H1 (cell line): Measurements from ENCODE around the gene ELP5. TPM values are rescaled to one million over a fixed set of nuclear protein-coding genes. Genes with fewer than 3 reads are reported as not detected.

Experiments used
- CTCF ChIA-PET: fragments of 300-600 bp; sonication (Branson Sonifier 250); formaldehyde crosslinking; loops from one replicate; lab custom pipeline; 2021; ENCODE audit not compliant: partially characterized antibody; lab: Charles Lee
- POLR2A ChIA-PET: fragments of 300-600 bp; sonication (Branson Sonifier 250); formaldehyde crosslinking; loops from one replicate; lab custom pipeline; 2021; ENCODE audit warnings: inconsistent platforms; ENCODE audit not compliant: partially characterized antibody; lab: Charles Lee
- DNase-seq, 2 experiments: peaks; one replicate each; pipeline versions ENCODE4 v3.0.0 to v3.0.0-alpha.2; 2010 to 2022; ENCODE audit warnings: low spot score in 2 of 2, low read depth in 1 of 2, mixed read lengths in 1 of 2
- FAIRE-seq: peaks from 2 replicates; lab custom pipeline; 2011; peaks lifted over from hg19 to GRCh38; lab: Jason Lieb, UNC
- H2AFZ ChIP-seq: 2 replicates; pipeline ENCODE4 v1.8.1; 2012; ENCODE audit warnings: low read length, inconsistent platforms
- H2AK5ac ChIP-seq: 2 replicates; pipeline ENCODE4 v1.6.1; 2013; ENCODE audit warnings: low read depth, low read length
- H2BK120ac ChIP-seq: replicated peaks from 2 replicates; pipeline ENCODE3; 2013; ENCODE audit warnings: low read depth, low read length, inconsistent platforms
- H2BK12ac ChIP-seq: 2 replicates; pipeline ENCODE4 v1.6.1; 2013; ENCODE audit warnings: low read depth, low read length
- H2BK15ac ChIP-seq: 2 replicates; pipeline ENCODE4 v1.6.1; 2013; ENCODE audit warnings: low read length
- H2BK20ac ChIP-seq: 2 replicates; pipeline ENCODE4 v1.6.1; 2013; ENCODE audit warnings: low read length
- H2BK5ac ChIP-seq: 2 replicates; pipeline ENCODE4 v1.6.1; 2013; ENCODE audit warnings: low read depth, low read length
- H3K14ac ChIP-seq: 2 replicates; pipeline ENCODE4 v1.6.1; 2013; ENCODE audit warnings: inconsistent platforms; ENCODE audit not compliant: insufficient read length
- H3K18ac ChIP-seq: 2 replicates; pipeline ENCODE4 v1.6.1; 2013; ENCODE audit warnings: low read length; ENCODE audit errors: extremely low read depth
- H3K23ac ChIP-seq: 2 replicates; pipeline ENCODE4 v1.6.1; 2013; ENCODE audit warnings: inconsistent platforms; ENCODE audit not compliant: insufficient read length
- H3K23me2 ChIP-seq: 2 replicates; pipeline ENCODE4 v1.6.1; 2013; ENCODE audit warnings: low read depth, low read length
- H3K27ac ChIP-seq: 2 replicates; pipeline ENCODE4 v1.6.1; 2011; ENCODE audit warnings: low read depth, low read length, inconsistent platforms
- H3K27me3 ChIP-seq, 4 experiments: replicated peaks in 1 of 4; 1 replicate in 1 of 4; 2 replicates in 3 of 4; pipeline versions ENCODE4 v1.6.1 to v1.8.1; 2011 to 2013; ENCODE audit warnings: low read length in 3 of 4, mild to moderate bottlenecking in 3 of 4, inconsistent platforms in 2 of 4, mixed read lengths in 2 of 4, moderate library complexity in 1 of 4; ENCODE audit not compliant: control insufficient read depth in 3 of 4, insufficient read depth in 3 of 4; ENCODE audit errors: extremely low read depth in 1 of 4
- H3K36me3 ChIP-seq, 4 experiments: 2 replicates each; pipeline versions ENCODE4 v1.6.1 to v1.8.1; 2011 to 2013; ENCODE audit warnings: mild to moderate bottlenecking in 4 of 4, low read length in 3 of 4, moderate library complexity in 2 of 4, control low read depth in 1 of 4, inconsistent platforms in 1 of 4; ENCODE audit not compliant: insufficient read depth in 4 of 4, control insufficient read depth in 2 of 4
- H3K4ac ChIP-seq: replicated peaks from 2 replicates; pipeline ENCODE3; 2013; ENCODE audit warnings: low read length, low read depth, mixed read lengths, inconsistent platforms; ENCODE audit not compliant: insufficient read length
- H3K4me1 ChIP-seq, 4 experiments: replicated peaks in 1 of 4; 1 replicate in 1 of 4; 2 replicates in 3 of 4; pipeline versions ENCODE4 v1.6.1 to v1.8.1; 2011 to 2013; ENCODE audit warnings: low read length in 3 of 4, inconsistent platforms in 2 of 4, mixed read lengths in 1 of 4; ENCODE audit not compliant: insufficient read depth in 4 of 4, control insufficient read depth in 3 of 4
- H3K4me2 ChIP-seq, 2 experiments: 2 replicates each; pipeline versions ENCODE4 v1.6.1 to v1.8.1; 2011 to 2013; ENCODE audit warnings: low read depth in 2 of 2, low read length in 2 of 2, control low read depth in 1 of 2, inconsistent platforms in 1 of 2, mild to moderate bottlenecking in 1 of 2; ENCODE audit not compliant: insufficient read depth in 1 of 2
- H3K4me3 ChIP-seq, 4 experiments: fragments of 200-600, 300-600 bp in 1 of 4; sonication (generic), shearing (Covaris generic), sonication (Bioruptor Twin) in 1 of 4; 2 replicates each; pipeline versions ENCODE4 v1.5.1 to v1.8.1; 2011 to 2016; ENCODE audit warnings: low read length in 4 of 4, low read depth in 3 of 4, control low read depth in 2 of 4, inconsistent platforms in 2 of 4, mild to moderate bottlenecking in 2 of 4, mixed read lengths in 1 of 4, moderate library complexity in 1 of 4; ENCODE audit not compliant: insufficient read depth in 2 of 4; ENCODE audit errors: extremely low read depth in 1 of 4
- H3K56ac ChIP-seq: replicated peaks from 2 replicates; pipeline ENCODE3; 2013; ENCODE audit warnings: low read depth, mild to moderate bottlenecking, mixed read lengths, low read length, inconsistent platforms; ENCODE audit not compliant: insufficient read length
- H3K79me1 ChIP-seq: 2 replicates; pipeline ENCODE4 v1.6.1; 2013; ENCODE audit warnings: low read depth, low read length, control low read depth
- H3K79me2 ChIP-seq, 2 experiments: 2 replicates each; pipeline versions ENCODE4 v1.6.1 to v1.8.1; 2012 to 2013; ENCODE audit warnings: low read length in 2 of 2, mild to moderate bottlenecking in 2 of 2, inconsistent platforms in 1 of 2; ENCODE audit not compliant: insufficient read depth in 2 of 2, control insufficient read depth in 1 of 2
- H3K9ac ChIP-seq, 4 experiments: replicated peaks in 1 of 4; 1 replicate in 1 of 4; 2 replicates in 3 of 4; pipeline versions ENCODE4 v1.6.1 to v1.8.1; 2011 to 2013; ENCODE audit warnings: low read depth in 3 of 4, low read length in 3 of 4, control low read depth in 2 of 4, mild to moderate bottlenecking in 2 of 4, moderate library complexity in 2 of 4, inconsistent platforms in 1 of 4; ENCODE audit errors: extremely low read depth in 1 of 4
- H3K9me3 ChIP-seq, 2 experiments: 2 replicates each; pipeline versions ENCODE4 v1.6.1 to v1.8.1; 2012 to 2013; ENCODE audit warnings: mild to moderate bottlenecking in 2 of 2, moderate library complexity in 2 of 2, control low read depth in 1 of 2, inconsistent platforms in 1 of 2, low read depth in 1 of 2, low read length in 1 of 2, mixed read lengths in 1 of 2; ENCODE audit not compliant: insufficient read depth in 2 of 2
- H4K20me1 ChIP-seq, 2 experiments: replicated peaks in 1 of 2; 2 replicates each; pipeline versions ENCODE3 to v1.8.1; 2011 to 2013; ENCODE audit warnings: inconsistent platforms in 2 of 2, low read length in 2 of 2, mild to moderate bottlenecking in 1 of 2; ENCODE audit not compliant: insufficient read depth in 2 of 2, control insufficient read depth in 1 of 2
- H4K5ac ChIP-seq: 2 replicates; pipeline ENCODE4 v1.6.1; 2013; ENCODE audit warnings: low read length, low read depth, mixed read lengths, inconsistent platforms; ENCODE audit not compliant: insufficient read length
- H4K8ac ChIP-seq: 2 replicates; pipeline ENCODE4 v1.8.0; 2013; ENCODE audit warnings: mild to moderate bottlenecking, moderate library complexity, low read length, inconsistent platforms; ENCODE audit not compliant: insufficient read depth; ENCODE audit errors: extremely low read depth
- H4K91ac ChIP-seq: replicated peaks from 2 replicates; pipeline ENCODE3; 2013; ENCODE audit warnings: low read length, mixed read lengths, inconsistent platforms; ENCODE audit not compliant: insufficient read length
- KDM1A ChIP-seq: fragments of 200-600, 300-600 bp; sonication (generic); IDR thresholded peaks from 2 replicates; pipeline ENCODE4 v1.7.1; 2016; ENCODE audit warnings: mild to moderate bottlenecking, low read length, borderline replicate concordance
- ZNF274 ChIP-seq: IDR thresholded peaks from 2 replicates; pipeline ENCODE4 v1.7.0; 2012; ENCODE audit warnings: low read length, borderline replicate concordance; ENCODE audit errors: extremely low read depth
- WGBS, 2 experiments: shearing (Covaris generic) in 1 of 2; methylation state at CpG; one replicate each; pipeline versions ENCODE4 v1.1.6 to v1.1.7; 2013 to 2015; ENCODE audit warnings: low lambda C conversion rate in 2 of 2, mixed read lengths in 2 of 2, inconsistent platforms in 1 of 2, low coverage in 1 of 2, missing lambda C conversion rate in 1 of 2; ENCODE audit not compliant: insufficient replicate concordance in 2 of 2, insufficient coverage in 1 of 2, insufficient read length in 1 of 2; ENCODE audit errors: extremely low coverage in 1 of 2, missing lambda C conversion rate in 1 of 2; 5-methylcytosine and 5-hydroxymethylcytosine counted together
- polyA plus RNA-seq, 7 experiments: library from polyadenylated mRNA; depleted of rRNA in 3 of 7; stranded (reverse) in 5 of 7; unstranded in 2 of 7; fragments of >200 nt in 5 of 7; fragments of 200-250 nt in 2 of 7; gene quantifications; 1 replicate in 5 of 7; 2 replicates in 1 of 7; 4 replicates in 1 of 7; pipeline versions ENCODE4 v1.2.1 to v1.2.3, GENCODE V29; 2011 to 2013; ENCODE audit warnings: missing spikeins in 2 of 7, mixed read lengths in 2 of 7
- total RNA-seq: library from RNA; stranded (reverse); fragmentation: NEBNext Ultra II Directional; extraction: Animal tissue kit (Norgen Biotek cat#: 25700); gene quantifications from 2 replicates; pipeline ENCODE4 v1.2.1, GENCODE V29; 2021

Gene ELP5
- total and polyA plus RNA-seq, 2 of the 8 experiments (the other 6 are each of a cell fraction or from before 2014, with no cell fraction given), result 75.4 to 107 TPM

DNA sequence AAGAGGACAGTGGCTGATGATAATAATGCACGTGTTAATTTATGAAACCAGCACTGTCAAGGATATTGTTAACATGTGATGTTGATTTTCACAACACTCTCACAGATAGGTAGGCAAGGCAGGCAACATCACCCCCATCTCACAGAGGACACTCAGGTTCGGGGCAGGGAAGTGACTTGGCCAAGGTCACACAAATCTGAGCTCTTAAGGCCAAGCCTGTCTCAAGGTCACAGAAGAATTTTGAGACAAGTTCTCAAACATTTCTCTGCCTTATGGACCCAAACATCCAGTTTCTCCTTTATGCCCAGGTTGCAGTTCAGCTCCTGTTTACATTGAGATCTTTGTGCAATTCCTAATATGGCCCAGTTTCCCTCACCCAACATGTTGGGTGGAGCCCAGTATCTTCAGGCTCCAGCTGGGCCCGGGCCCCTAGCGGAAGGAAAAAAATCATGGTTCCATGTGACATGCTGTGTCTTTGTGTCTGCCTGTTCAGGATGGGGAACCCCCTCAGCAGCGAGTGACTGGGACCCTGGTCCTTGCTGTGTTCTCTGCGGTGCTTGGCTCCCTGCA is 30.8 kb downstream of the ELP5 start:
- Histone ChIP-seq H3K4me1 (peaks cover 0 to 20% (median 8%) of the 10 kb centered on the region in 4 experiments; a peak in 5 of 7 replicates), H3K23me2 (peaks cover 11% of the 10 kb centered on the region), H2BK20ac (no peak overlapping the region), H3K4ac (no peak overlapping the region), H3K79me1 (no peaks in the 10 kb centered on the region), H2AFZ (no peak overlapping the region), H2BK15ac (peak overlapping the region; percentile 72; the same call in 1 of the 2 replicates), H2AK5ac (no peak overlapping the region), H3K4me3 (peak overlapping the region; percentile 76 to 83 (median 78); a peak in 7 of 8 replicates), H3K9me3 (no peaks in the 10 kb centered on the region), H4K91ac (no peak overlapping the region), H3K9ac (peak overlapping the region in 1 of 4 experiments; percentile 67; a peak in 1 of 7 replicates), H4K5ac (no peak overlapping the region), H3K79me2 (no peaks in the 10 kb centered on the region), H3K56ac (no peak overlapping the region), H3K18ac (no peak overlapping the region), H3K36me3 (peaks cover 0 to 6% (median 3%) of the 10 kb centered on the region in 4 experiments; a peak in 3 of 8 replicates), H3K27me3 (peaks cover 0 to 13% (median 7%) of the 10 kb centered on the region in 4 experiments; a peak in 6 of 7 replicates), H3K4me2 (peak overlapping the region; percentile 45 to 100), H3K14ac (no peak overlapping the region), H2BK12ac (no peak overlapping the region), H3K23ac (no peak overlapping the region), H2BK5ac (no peak overlapping the region), H4K8ac (no peak overlapping the region; the same call in 1 of the 2 replicates), H2BK120ac (no peak overlapping the region), H3K27ac (no peak overlapping the region), H4K20me1 (peaks cover 0 to 7% of the 10 kb centered on the region in 2 experiments)
- POLR2A ChIA-PET, result interaction anchor here (0.6 to 7.7 kb wide), 22 partner anchors 8 to 291 kb away, joined by 3 to 94 read pairs (median 6); partner anchors contain the start of genes ACADVL, CLDN7, CTDNEP1 and DLG4
- FAIRE-seq (no peak), DNase-seq (no peak)
- WGBS, 2 experiments, result 78% methylated on average over 6 of the region's 6 CpGs; no CpG with 5 or more reads in 1 of the 2 experiments
- no peak for TF ChIP-seq ZNF274
- peak; percentile 66; the same call in 1 of the 2 replicates for TF ChIP-seq KDM1A
- CTCF ChIA-PET, result interaction anchor here (0.5 to 4.8 kb wide), 12 partner anchors 9 to 278 kb away, joined by 3 to 46 read pairs (median 5); partner anchors contain the start of genes ACAP1 and GABARAP
